HUES6 (cell line): Measurements from ENCODE around the gene CEBPA.

ENCODE experiments used
- H3K27ac ChIP-seq: 2 replicates; pipeline ENCODE4 v1.7.0; 2013; ENCODE audit warnings: low read depth, mild to moderate bottlenecking, low read length, inconsistent platforms
- H3K27me3 ChIP-seq: 2 replicates; pipeline ENCODE4 v1.6.1; 2013; ENCODE audit warnings: low read length; ENCODE audit not compliant: control insufficient read depth, insufficient read depth
- H3K36me3 ChIP-seq: 2 replicates; pipeline ENCODE4 v1.6.1; 2013; ENCODE audit warnings: low read length; ENCODE audit not compliant: control insufficient read depth, insufficient read depth
- H3K4me1 ChIP-seq: 2 replicates; pipeline ENCODE4 v1.6.1; 2013; ENCODE audit warnings: low read length; ENCODE audit not compliant: control insufficient read depth, insufficient read depth
- H3K4me3 ChIP-seq: 2 replicates; pipeline ENCODE4 v1.5.1; 2013; ENCODE audit warnings: low read depth, low read length
- H3K9ac ChIP-seq: one replicate; pipeline ENCODE4 v1.6.1; 2013; ENCODE audit warnings: mild to moderate bottlenecking, low read length
- H3K9me3 ChIP-seq: 2 replicates; pipeline ENCODE4 v1.6.1; 2013; ENCODE audit warnings: low read depth, low read length; ENCODE audit not compliant: control insufficient read depth, insufficient read depth

The CEBPA gene

DNA sequence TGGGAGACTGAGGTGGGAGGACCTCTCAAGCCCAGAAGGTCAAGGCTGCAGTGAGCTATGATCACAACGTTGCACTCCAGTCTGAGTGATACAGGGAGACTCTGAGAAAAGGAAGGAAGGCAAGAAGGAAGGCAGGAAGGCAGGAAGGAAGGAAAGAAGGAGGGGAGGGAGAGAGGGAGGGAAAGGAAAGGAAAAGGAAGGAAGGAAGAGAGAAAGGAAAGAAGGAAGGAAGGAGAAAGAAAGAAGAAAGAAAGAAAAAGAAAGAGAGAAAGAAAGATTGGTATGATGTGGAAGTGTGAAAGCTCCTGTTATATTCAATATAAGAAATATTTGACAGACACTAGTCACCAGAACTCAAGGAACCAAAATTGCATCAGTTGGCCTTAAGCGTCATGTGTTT lies 38.7 kb upstream of the CEBPA start:
- no peaks in the 10 kb centered on the region for H3K9me3 ChIP-seq
- H3K4me1 ChIP-seq: no peaks in the 10 kb centered on the region
- H3K36me3 ChIP-seq: no peaks in the 10 kb centered on the region
- H3K27me3 ChIP-seq: peaks cover 3% of the 10 kb centered on the region; the same call in 1 of the 2 replicates
- H3K9ac ChIP-seq: no peak overlapping the region
- H3K4me3 ChIP-seq: no peak overlapping the region
- H3K27ac ChIP-seq: no peak overlapping the region

- H3K9me3 ChIP-seq: no peaks in the 10 kb centered on the region
- H3K4me1 ChIP-seq: no peaks in the 10 kb centered on the region
- no peak overlapping the region for H3K9ac ChIP-seq
- no peak overlapping the region for H3K27ac ChIP-seq
- no peaks in the 10 kb centered on the region for H3K36me3 ChIP-seq
- no peak overlapping the region for H3K4me3 ChIP-seq
- peaks cover 3% of the 10 kb centered on the region; the same call in 1 of the 2 replicates for H3K27me3 ChIP-seq
These were observed 37.0 kb upstream of the CEBPA start for GRCh38 chr19:33339016-33339984.

GRCh38 chr19:33335446-33335845 lies 33.1 kb upstream of the CEBPA start:
- no peaks in the 10 kb centered on the region for H3K27me3 ChIP-seq
- H3K27ac ChIP-seq: no peak overlapping the region
- H3K9ac ChIP-seq: no peak overlapping the region
- no peak overlapping the region for H3K4me3 ChIP-seq
- no peaks in the 10 kb centered on the region for H3K4me1 ChIP-seq
- H3K36me3 ChIP-seq: no peaks in the 10 kb centered on the region
- no peaks in the 10 kb centered on the region for H3K9me3 ChIP-seq

DNA sequence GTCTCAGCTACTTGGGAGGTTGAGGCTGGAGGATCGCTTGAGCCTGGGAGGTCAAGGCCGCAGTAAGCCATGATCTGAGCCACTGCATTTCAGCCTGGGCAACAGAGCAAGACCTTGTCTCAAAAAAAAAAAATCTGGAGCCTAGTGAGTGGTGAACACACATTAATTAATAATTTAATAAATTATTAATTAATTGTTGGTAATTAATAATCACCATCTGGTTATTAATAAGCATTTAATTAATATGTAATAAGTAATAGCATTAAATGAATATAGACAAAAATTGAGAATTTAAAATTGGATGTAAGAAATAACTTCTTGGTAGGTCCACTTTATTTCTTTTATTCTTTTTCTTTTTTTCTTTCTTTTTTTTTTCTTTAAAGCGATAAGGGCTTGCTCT lies 31.9 kb upstream of the CEBPA start:
- H3K27me3 ChIP-seq: no peaks in the 10 kb centered on the region
- no peak overlapping the region for H3K4me3 ChIP-seq
- no peak overlapping the region for H3K9ac ChIP-seq
- no peaks in the 10 kb centered on the region for H3K36me3 ChIP-seq
- no peak overlapping the region for H3K27ac ChIP-seq
- no peaks in the 10 kb centered on the region for H3K4me1 ChIP-seq
- no peaks in the 10 kb centered on the region for H3K9me3 ChIP-seq

- Histone ChIP-seq H3K9ac (no peak overlapping the region), H3K9me3 (no peaks in the 10 kb centered on the region), H3K36me3 (no peaks in the 10 kb centered on the region), H3K27ac (no peak overlapping the region), H3K4me1 (no peaks in the 10 kb centered on the region), H3K27me3 (no peaks in the 10 kb centered on the region), H3K4me3 (no peak overlapping the region)
These were observed 31.3 kb upstream of the CEBPA start for GRCh38 chr19:33333642-33334041.

DNA sequence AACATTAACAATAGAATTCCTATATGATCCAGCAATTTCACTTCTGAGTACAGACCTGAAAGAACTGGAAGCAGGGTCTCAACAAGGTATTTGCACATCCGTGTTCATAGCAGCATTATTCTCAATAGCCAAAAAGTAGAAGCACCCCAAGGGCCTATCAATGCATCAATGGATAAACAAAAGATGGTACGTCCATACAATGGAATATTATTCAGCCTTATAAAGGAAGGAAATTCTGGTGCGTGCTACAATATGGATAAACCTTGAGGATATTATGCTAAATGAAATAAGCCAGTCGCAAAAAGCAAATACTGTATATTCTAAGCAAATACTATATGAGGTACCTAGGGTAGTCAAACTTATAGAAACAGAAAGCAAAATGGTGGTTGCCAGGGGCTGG lies 30.8 kb upstream of the CEBPA start:
- Histone ChIP-seq H3K27ac (no peak overlapping the region), H3K36me3 (no peaks in the 10 kb centered on the region), H3K4me3 (no peak overlapping the region), H3K4me1 (no peaks in the 10 kb centered on the region), H3K27me3 (no peaks in the 10 kb centered on the region), H3K9ac (no peak overlapping the region), H3K9me3 (no peaks in the 10 kb centered on the region)

- H3K27me3 ChIP-seq: no peaks in the 10 kb centered on the region
- no peak overlapping the region for H3K4me3 ChIP-seq
- no peak overlapping the region for H3K27ac ChIP-seq
- no peaks in the 10 kb centered on the region for H3K36me3 ChIP-seq
- H3K9ac ChIP-seq: no peak overlapping the region
- no peaks in the 10 kb centered on the region for H3K9me3 ChIP-seq
- no peaks in the 10 kb centered on the region for H3K4me1 ChIP-seq
These were observed 29.9 kb upstream of the CEBPA start for GRCh38 chr19:33332248-33332647.

GRCh38 chr19:33329736-33330135 lies 27.4 kb upstream of the CEBPA start:
- Histone ChIP-seq H3K27ac (no peak overlapping the region), H3K4me1 (no peaks in the 10 kb centered on the region), H3K27me3 (no peaks in the 10 kb centered on the region), H3K4me3 (no peak overlapping the region), H3K9me3 (peaks cover 4% of the 10 kb centered on the region; the same call in 1 of the 2 replicates), H3K36me3 (no peaks in the 10 kb centered on the region), H3K9ac (no peak overlapping the region)

- H3K4me1 ChIP-seq: no peaks in the 10 kb centered on the region
- no peak overlapping the region for H3K4me3 ChIP-seq
- H3K36me3 ChIP-seq: no peaks in the 10 kb centered on the region
- no peaks in the 10 kb centered on the region for H3K27me3 ChIP-seq
- no peak overlapping the region for H3K9ac ChIP-seq
- peaks cover 4% of the 10 kb centered on the region; the same call in 1 of the 2 replicates for H3K9me3 ChIP-seq
- no peak overlapping the region for H3K27ac ChIP-seq
These were observed 26.7 kb upstream of the CEBPA start for GRCh38 chr19:33329060-33329459.

GRCh38 chr19:33325920-33326319 lies 23.6 kb upstream of the CEBPA start:
- no peaks in the 10 kb centered on the region for H3K27me3 ChIP-seq
- H3K9ac ChIP-seq: no peak overlapping the region
- no peaks in the 10 kb centered on the region for H3K36me3 ChIP-seq
- H3K4me3 ChIP-seq: no peak overlapping the region
- H3K4me1 ChIP-seq: no peaks in the 10 kb centered on the region
- H3K27ac ChIP-seq: no peak overlapping the region
- peaks cover 15% of the 10 kb centered on the region; the same call in 1 of the 2 replicates for H3K9me3 ChIP-seq

DNA sequence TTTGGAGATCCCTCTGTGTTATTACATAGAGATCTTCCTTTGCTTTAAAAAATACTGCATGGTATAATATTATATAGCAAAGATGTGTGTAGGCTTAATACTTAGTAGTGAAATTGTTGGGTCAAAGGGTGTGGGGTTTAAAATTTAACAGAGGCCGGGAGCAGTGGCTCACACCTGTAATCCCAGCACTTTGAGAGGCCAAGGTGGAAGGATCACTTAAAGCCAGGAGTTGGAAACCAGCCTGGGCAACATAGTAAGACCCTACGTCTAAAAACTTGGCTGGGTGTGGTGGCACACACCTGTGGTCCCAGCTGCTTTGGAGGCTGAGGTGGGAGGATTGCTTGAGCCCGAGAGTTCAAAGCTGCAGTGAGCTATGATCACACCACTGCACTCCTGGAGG lies 22.3 kb upstream of the CEBPA start:
- H3K4me3 ChIP-seq: no peak overlapping the region
- no peak overlapping the region for H3K27ac ChIP-seq
- no peaks in the 10 kb centered on the region for H3K27me3 ChIP-seq
- H3K9me3 ChIP-seq: peaks cover 15% of the 10 kb centered on the region; the same call in 1 of the 2 replicates
- no peaks in the 10 kb centered on the region for H3K36me3 ChIP-seq
- H3K4me1 ChIP-seq: no peaks in the 10 kb centered on the region
- no peak overlapping the region for H3K9ac ChIP-seq
